HL-60 (cell line): ENCODE measurements around the gene HMGCS2.

Experiments
- DNase-seq, 2 experiments: peaks; one replicate each; pipeline ENCODE4 v3.0.0-alpha.2; 2010 to 2020; ENCODE audit warnings: low read depth in 1 of 2, low spot score in 1 of 2
- H3K27ac ChIP-seq: fragments of 250-450 bp; sonication (Bioruptor Pico); replicated peaks from 2 replicates; pipeline ENCODE4 v1.5.1; 2020; ENCODE audit warnings: mild to moderate bottlenecking, moderate library complexity
- H3K27me3 ChIP-seq: fragments of 250-450 bp; sonication (Bioruptor Pico); 2 replicates; pipeline ENCODE4 v1.5.1; 2021; ENCODE audit warnings: mild to moderate bottlenecking, moderate library complexity; ENCODE audit not compliant: insufficient read depth, poor library complexity, severe bottlenecking
- H3K4me3 ChIP-seq: replicated peaks from 2 replicates; pipeline ENCODE4 v1.5.1; 2011; ENCODE audit warnings: mild to moderate bottlenecking, control low read depth, low read length; ENCODE audit not compliant: insufficient read depth
- CTCF ChIP-seq: IDR thresholded peaks from one replicate; pipeline ENCODE4 v1.5.1; 2011; ENCODE audit warnings: low read length, control low read depth, inconsistent platforms; ENCODE audit not compliant: insufficient read depth
- GABPA ChIP-seq: IDR thresholded peaks from 2 replicates; pipeline ENCODE4 v1.6.1; 2012; ENCODE audit warnings: low read depth
- POLR2AphosphoS5 ChIP-seq: IDR thresholded peaks from 2 replicates; pipeline ENCODE4 v1.6.1; 2012; ENCODE audit warnings: low read depth
- REST ChIP-seq: IDR thresholded peaks from 2 replicates; pipeline ENCODE4 v1.6.1; 2012; ENCODE audit warnings: low read depth; ENCODE audit not compliant: insufficient replicate concordance
- SPI1 ChIP-seq: IDR thresholded peaks from 2 replicates; pipeline ENCODE4 v1.6.1; 2012; ENCODE audit warnings: low read depth, mild to moderate bottlenecking, borderline replicate concordance

Gene HMGCS2

GRCh38 chr1:119737040-119737682, 31.5 kb downstream of the HMGCS2 start:
- Histone ChIP-seq H3K4me3 (no peak overlapping the region), H3K27me3 (no peaks in the 10 kb centered on the region), H3K27ac (no peak overlapping the region)
- TF ChIP-seq SPI1 (no peak), GABPA (no peak), REST (no peak), POLR2AphosphoS5 (no peak), CTCF (no peak)
- DNase-seq, result no peak

- no peak for DNase-seq
- Histone ChIP-seq H3K4me3 (no peak overlapping the region), H3K27me3 (no peaks in the 10 kb centered on the region), H3K27ac (no peak overlapping the region)
- TF ChIP-seq REST (no peak), POLR2AphosphoS5 (no peak), GABPA (no peak), SPI1 (no peak), CTCF (no peak)
Measured at GRCh38 chr1:119736649-119737039, 32.1 kb downstream of the HMGCS2 start.

GRCh38 chr1:119735217-119735616, 33.5 kb downstream of the HMGCS2 start:
- TF ChIP-seq SPI1 (no peak), POLR2AphosphoS5 (no peak), GABPA (no peak), REST (no peak), CTCF (no peak)
- H3K27ac ChIP-seq, result no peak overlapping the region
- H3K27me3 ChIP-seq, result no peaks in the 10 kb centered on the region
- DNase-seq, result no peak
- H3K4me3 ChIP-seq, result no peak overlapping the region
